Fibroblast of mammary gland (primary cell): ENCODE data around the gene PARVG.

Source experiments
- DNase-seq: peaks from one replicate; pipeline ENCODE4 v3.0.0-alpha.2; 2010; ENCODE audit warnings: low read depth
- H3K4me3 ChIP-seq: 2 replicates; pipeline ENCODE4 v1.5.1; 2011; ENCODE audit warnings: low read depth, mild to moderate bottlenecking, low read length, moderate library complexity; ENCODE audit not compliant: control insufficient read depth
- CTCF ChIP-seq: conservative IDR thresholded peaks from 2 replicates; pipeline ENCODE4 v1.5.1; 2011; ENCODE audit warnings: low read depth, low read length, inconsistent platforms; ENCODE audit not compliant: control insufficient read depth, insufficient read depth

Gene PARVG

GRCh38 chr22:44136112-44136511 is 44.6 kb upstream of the PARVG start:
- DNase-seq: no peak
- H3K4me3 ChIP-seq: no peak overlapping the region
- TF ChIP-seq CTCF: no peak

- no peak for DNase-seq
- H3K4me3 ChIP-seq: no peak overlapping the region
- TF ChIP-seq CTCF: no peak
These were observed 43.9 kb upstream of the PARVG start for GRCh38 chr22:44136786-44137185.

GRCh38 chr22:44137415-44137814 is 43.3 kb upstream of the PARVG start:
- no peak for DNase-seq
- no peak for TF ChIP-seq CTCF
- no peak overlapping the region for H3K4me3 ChIP-seq

- H3K4me3 ChIP-seq: no peak overlapping the region
- DNase-seq: no peak
- no peak for TF ChIP-seq CTCF
These were observed 41.0 kb upstream of the PARVG start for GRCh38 chr22:44139773-44140172.

- no peak overlapping the region for H3K4me3 ChIP-seq
- DNase-seq: no peak
- no peak for TF ChIP-seq CTCF
These were observed 38.2 kb upstream of the PARVG start for GRCh38 chr22:44142421-44143104.

GRCh38 chr22:44143105-44143474 is 37.6 kb upstream of the PARVG start:
- TF ChIP-seq CTCF: no peak
- H3K4me3 ChIP-seq: no peak overlapping the region
- no peak for DNase-seq

GRCh38 chr22:44143579-44143978 is 37.1 kb upstream of the PARVG start:
- no peak for DNase-seq
- no peak for TF ChIP-seq CTCF
- H3K4me3 ChIP-seq: no peak overlapping the region
